Measurements from ENCODE around the gene PTPN7. TPM values are rescaled to one million over a fixed set of nuclear protein-coding genes. Genes with fewer than 3 reads are reported as not detected.

PTPN7 gene
- total and polyA plus RNA-seq, 4 donors: 0.98 to 2.5 (median 1.4) TPM

- DNase-seq (ENCODE audit: low read depth in 4 of 6, low spot score in 6 of 6): peak in 2 of 6 donors; percentile 28 to 70
- no peaks in the 10 kb centered on the region for H3K27me3 ChIP-seq (ENCODE audit: control insufficient read depth, insufficient read depth, low read length)
- WGBS (ENCODE audit: insufficient coverage): 41% methylated on average over 11 of the region's 12 CpGs
- H3K36me3 ChIP-seq (ENCODE audit: control insufficient read depth, insufficient read depth, low read length): peaks cover 54% of the 10 kb centered on the region
- peak overlapping the region; percentile 99 for H3K27ac ChIP-seq (ENCODE audit: low read depth, low read length)
- peaks cover 86% of the 10 kb centered on the region for H3K4me1 ChIP-seq (ENCODE audit: control insufficient read depth, insufficient read depth, low read length)
- no peaks in the 10 kb centered on the region for H3K9me3 ChIP-seq (ENCODE audit: control insufficient read depth, insufficient read depth, low read length)
- H3K4me3 ChIP-seq (ENCODE audit: low read depth, low read length): no peak overlapping the region
These were observed 28.2 kb downstream of the PTPN7 start for GRCh38 chr1:202131956-202132821.

- H3K4me1 ChIP-seq (ENCODE audit: control insufficient read depth, insufficient read depth, low read length): peaks cover 98% of the 10 kb centered on the region
- H3K27ac ChIP-seq (ENCODE audit: low read depth, low read length): peak overlapping the region; percentile 99
- DNase-seq (ENCODE audit: low read depth in 4 of 6, low spot score in 6 of 6): peak in 3 of 6 donors; percentile 75 to 93 (median 87)
These were observed 29.4 kb downstream of the PTPN7 start for GRCh38 chr1:202130816-202131522.

GRCh38 chr1:202130297-202130721 lies 30.1 kb downstream of the PTPN7 start:
- Histone ChIP-seq H3K36me3 (ENCODE audit: control insufficient read depth, insufficient read depth, low read length) (peaks cover 40% of the 10 kb centered on the region), H3K27me3 (ENCODE audit: control insufficient read depth, insufficient read depth, low read length) (no peaks in the 10 kb centered on the region), H3K27ac (ENCODE audit: low read depth, low read length) (peak overlapping the region; percentile 99), H3K4me3 (ENCODE audit: low read depth, low read length) (no peak overlapping the region), H3K9me3 (ENCODE audit: control insufficient read depth, insufficient read depth, low read length) (no peaks in the 10 kb centered on the region), H3K4me1 (ENCODE audit: control insufficient read depth, insufficient read depth, low read length) (peaks cover 99% of the 10 kb centered on the region)
- WGBS (ENCODE audit: insufficient coverage): 13% methylated on average over 8 of the region's 11 CpGs
- peak in 4 of 6 donors; percentile 85 to 97 (median 91) for DNase-seq (ENCODE audit: low read depth in 4 of 6, low spot score in 6 of 6)

More at GRCh38 chr1:202130816-202131522, 29.4 kb downstream of the PTPN7 start:
- H3K36me3 ChIP-seq (ENCODE audit: control insufficient read depth, insufficient read depth, low read length): peaks cover 46% of the 10 kb centered on the region
- WGBS (ENCODE audit: insufficient coverage): 10% methylated on average over 7 of the region's 9 CpGs
- H3K27me3 ChIP-seq (ENCODE audit: control insufficient read depth, insufficient read depth, low read length): no peaks in the 10 kb centered on the region
- no peak overlapping the region for H3K4me3 ChIP-seq (ENCODE audit: low read depth, low read length)
- no peaks in the 10 kb centered on the region for H3K9me3 ChIP-seq (ENCODE audit: control insufficient read depth, insufficient read depth, low read length)

- Histone ChIP-seq H3K36me3 (ENCODE audit: control insufficient read depth, insufficient read depth, low read length) (peaks cover 36% of the 10 kb centered on the region), H3K27me3 (ENCODE audit: control insufficient read depth, insufficient read depth, low read length) (no peaks in the 10 kb centered on the region), H3K9me3 (ENCODE audit: control insufficient read depth, insufficient read depth, low read length) (no peaks in the 10 kb centered on the region), H3K4me1 (ENCODE audit: control insufficient read depth, insufficient read depth, low read length) (peaks cover 95% of the 10 kb centered on the region), H3K27ac (ENCODE audit: low read depth, low read length) (peak overlapping the region; percentile 99), H3K4me3 (ENCODE audit: low read depth, low read length) (no peak overlapping the region)
- peak in 2 of 6 donors; percentile 68 to 90 for DNase-seq (ENCODE audit: low read depth in 4 of 6, low spot score in 6 of 6)
- 35% methylated on average over 6 of the region's 8 CpGs for WGBS (ENCODE audit: insufficient coverage)
These were observed 30.7 kb downstream of the PTPN7 start for GRCh38 chr1:202129453-202130296.

- 93% methylated on average over 18 of the region's 26 CpGs for WGBS (ENCODE audit: insufficient coverage)
- Histone ChIP-seq H3K27me3 (ENCODE audit: control insufficient read depth, insufficient read depth, low read length) (no peaks in the 10 kb centered on the region), H3K9me3 (ENCODE audit: control insufficient read depth, insufficient read depth, low read length) (no peaks in the 10 kb centered on the region), H3K36me3 (ENCODE audit: control insufficient read depth, insufficient read depth, low read length) (peaks cover 21% of the 10 kb centered on the region), H3K4me1 (ENCODE audit: control insufficient read depth, insufficient read depth, low read length) (peaks cover 94% of the 10 kb centered on the region), H3K4me3 (ENCODE audit: low read depth, low read length) (no peak overlapping the region), H3K27ac (ENCODE audit: low read depth, low read length) (peak overlapping the region; percentile 99)
- DNase-seq (ENCODE audit: low read depth in 4 of 6, low spot score in 6 of 6): no peak
These were observed 32.4 kb downstream of the PTPN7 start for GRCh38 chr1:202127836-202128622.

- Histone ChIP-seq H3K4me1 (ENCODE audit: control insufficient read depth, insufficient read depth, low read length) (peaks cover 92% of the 10 kb centered on the region), H3K27ac (ENCODE audit: low read depth, low read length) (peak overlapping the region; percentile 78), H3K9me3 (ENCODE audit: control insufficient read depth, insufficient read depth, low read length) (no peaks in the 10 kb centered on the region), H3K36me3 (ENCODE audit: control insufficient read depth, insufficient read depth, low read length) (peaks cover 13% of the 10 kb centered on the region), H3K27me3 (ENCODE audit: control insufficient read depth, insufficient read depth, low read length) (no peaks in the 10 kb centered on the region), H3K4me3 (ENCODE audit: low read depth, low read length) (no peak overlapping the region)
- WGBS (ENCODE audit: insufficient coverage): 88% methylated on average over 4 of the region's 6 CpGs
- no peak for DNase-seq (ENCODE audit: low read depth in 4 of 6, low spot score in 6 of 6)
These were observed 33.3 kb downstream of the PTPN7 start for GRCh38 chr1:202127061-202127460.

GRCh38 chr1:202126426-202126825 lies 34.0 kb downstream of the PTPN7 start:
- DNase-seq (ENCODE audit: low read depth in 4 of 6, low spot score in 6 of 6): peak in 2 of 6 donors; percentile 80 to 89
- Histone ChIP-seq H3K27ac (ENCODE audit: low read depth, low read length) (peak overlapping the region; percentile 78), H3K27me3 (ENCODE audit: control insufficient read depth, insufficient read depth, low read length) (no peaks in the 10 kb centered on the region), H3K36me3 (ENCODE audit: control insufficient read depth, insufficient read depth, low read length) (peaks cover 13% of the 10 kb centered on the region), H3K4me3 (ENCODE audit: low read depth, low read length) (no peak overlapping the region), H3K9me3 (ENCODE audit: control insufficient read depth, insufficient read depth, low read length) (no peaks in the 10 kb centered on the region), H3K4me1 (ENCODE audit: control insufficient read depth, insufficient read depth, low read length) (peaks cover 87% of the 10 kb centered on the region)
- WGBS (ENCODE audit: insufficient coverage): 0% methylated on average over 1 of the region's 9 CpGs

- H3K36me3 ChIP-seq (ENCODE audit: control insufficient read depth, insufficient read depth, low read length): peaks cover 13% of the 10 kb centered on the region
These were observed 34.8 kb downstream of the PTPN7 start for GRCh38 chr1:202125611-202126010.

More at GRCh38 chr1:202125611-202126010, 34.8 kb downstream of the PTPN7 start:
- DNase-seq (ENCODE audit: low read depth in 4 of 6, low spot score in 6 of 6): no peak
- peak overlapping the region; percentile 78 for H3K27ac ChIP-seq (ENCODE audit: low read depth, low read length)
- no peak overlapping the region for H3K4me3 ChIP-seq (ENCODE audit: low read depth, low read length)
- H3K27me3 ChIP-seq (ENCODE audit: control insufficient read depth, insufficient read depth, low read length): no peaks in the 10 kb centered on the region
- no peaks in the 10 kb centered on the region for H3K9me3 ChIP-seq (ENCODE audit: control insufficient read depth, insufficient read depth, low read length)
- peaks cover 81% of the 10 kb centered on the region for H3K4me1 ChIP-seq (ENCODE audit: control insufficient read depth, insufficient read depth, low read length)
- WGBS (ENCODE audit: insufficient coverage): 90% methylated on average over 3 of the region's 8 CpGs

Data from spinal cord (tissue), 10 donors.